ENCODE results near the gene BMPR1A.

DNA sequence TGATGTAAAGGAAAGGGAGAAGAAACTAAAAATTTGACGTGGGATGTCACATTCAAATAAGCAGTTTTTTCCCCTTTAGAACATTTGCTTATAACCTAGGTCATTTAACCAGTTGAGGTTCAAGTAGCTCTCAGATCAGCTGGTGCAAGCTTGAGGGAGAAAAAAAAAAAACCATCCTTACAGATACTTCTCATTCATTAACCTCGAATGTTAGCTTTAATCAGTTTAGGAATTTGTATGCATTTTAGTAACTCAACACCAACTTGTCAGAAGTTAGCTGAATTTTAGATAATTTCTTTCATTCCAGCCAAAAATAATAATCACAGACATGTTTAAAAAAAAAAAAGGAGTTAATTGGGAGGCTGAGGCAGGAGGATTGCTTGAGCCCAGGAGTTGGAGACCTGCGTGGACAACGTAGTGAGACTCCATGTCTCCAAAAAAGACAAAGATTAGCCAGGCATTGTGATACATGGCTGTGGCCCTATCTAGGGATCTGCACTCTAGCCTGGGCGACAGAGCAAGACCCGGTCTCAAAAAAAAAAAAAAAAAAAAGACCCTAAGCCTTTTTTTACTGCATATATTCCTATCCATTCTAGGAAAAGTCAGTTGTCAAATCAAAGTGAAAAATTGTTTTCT is 46.2 kb downstream of the BMPR1A start:
- TF ChIP-seq, protein P1, sequence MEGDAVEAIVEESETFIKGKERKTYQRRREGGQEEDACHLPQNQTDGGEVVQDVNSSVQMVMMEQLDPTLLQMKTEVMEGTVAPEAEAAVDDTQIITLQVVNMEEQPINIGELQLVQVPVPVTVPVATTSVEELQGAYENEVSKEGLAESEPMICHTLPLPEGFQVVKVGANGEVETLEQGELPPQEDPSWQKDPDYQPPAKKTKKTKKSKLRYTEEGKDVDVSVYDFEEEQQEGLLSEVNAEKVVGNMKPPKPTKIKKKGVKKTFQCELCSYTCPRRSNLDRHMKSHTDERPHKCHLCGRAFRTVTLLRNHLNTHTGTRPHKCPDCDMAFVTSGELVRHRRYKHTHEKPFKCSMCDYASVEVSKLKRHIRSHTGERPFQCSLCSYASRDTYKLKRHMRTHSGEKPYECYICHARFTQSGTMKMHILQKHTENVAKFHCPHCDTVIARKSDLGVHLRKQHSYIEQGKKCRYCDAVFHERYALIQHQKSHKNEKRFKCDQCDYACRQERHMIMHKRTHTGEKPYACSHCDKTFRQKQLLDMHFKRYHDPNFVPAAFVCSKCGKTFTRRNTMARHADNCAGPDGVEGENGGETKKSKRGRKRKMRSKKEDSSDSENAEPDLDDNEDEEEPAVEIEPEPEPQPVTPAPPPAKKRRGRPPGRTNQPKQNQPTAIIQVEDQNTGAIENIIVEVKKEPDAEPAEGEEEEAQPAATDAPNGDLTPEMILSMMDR (conservative IDR thresholded peaks at IDR 0.05; ENCODE audit: low read length) = no peak
- TF ChIP-seq EZH2phosphoT487 (IDR thresholded peaks at IDR 0.05; ENCODE audit: borderline replicate concordance, low read depth, low read length) = no peak

All from OCI-LY7 (cell line).